ENCODE results near the gene ZNF189.

ZNF189 gene

DNA sequence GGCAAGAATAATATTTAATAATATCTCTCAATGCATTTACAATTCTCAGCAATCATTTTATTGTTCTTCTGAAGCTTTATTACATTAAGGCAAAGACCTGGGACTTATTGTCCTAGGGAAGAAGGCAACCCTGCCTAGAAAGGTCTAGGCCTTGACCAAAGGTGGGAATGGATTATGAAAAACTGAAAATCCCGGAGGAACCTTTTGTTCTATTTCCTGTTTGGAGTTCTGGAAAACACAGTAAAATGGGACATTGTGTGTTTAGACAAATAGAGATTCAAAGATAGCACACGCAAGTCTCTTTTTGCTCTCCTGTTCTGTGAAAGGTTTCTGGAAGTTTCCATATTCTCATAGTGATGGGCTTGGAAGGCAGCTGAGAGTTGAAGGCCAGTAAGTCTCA lies 45.0 kb upstream of the ZNF189 start:
- DNase-seq (ENCODE audit: low read depth in 1 of 2, low spot score in 1 of 2): no peak
- H3K27ac ChIP-seq (replicated peaks): no peak overlapping the region
- no peaks in the 10 kb centered on the region for H3K27me3 ChIP-seq (ENCODE audit: insufficient read depth, poor library complexity, severe bottlenecking)
- no peak for TF ChIP-seq GABPA (IDR thresholded peaks at IDR 0.05; ENCODE audit: low read depth)
- TF ChIP-seq, protein P1, sequence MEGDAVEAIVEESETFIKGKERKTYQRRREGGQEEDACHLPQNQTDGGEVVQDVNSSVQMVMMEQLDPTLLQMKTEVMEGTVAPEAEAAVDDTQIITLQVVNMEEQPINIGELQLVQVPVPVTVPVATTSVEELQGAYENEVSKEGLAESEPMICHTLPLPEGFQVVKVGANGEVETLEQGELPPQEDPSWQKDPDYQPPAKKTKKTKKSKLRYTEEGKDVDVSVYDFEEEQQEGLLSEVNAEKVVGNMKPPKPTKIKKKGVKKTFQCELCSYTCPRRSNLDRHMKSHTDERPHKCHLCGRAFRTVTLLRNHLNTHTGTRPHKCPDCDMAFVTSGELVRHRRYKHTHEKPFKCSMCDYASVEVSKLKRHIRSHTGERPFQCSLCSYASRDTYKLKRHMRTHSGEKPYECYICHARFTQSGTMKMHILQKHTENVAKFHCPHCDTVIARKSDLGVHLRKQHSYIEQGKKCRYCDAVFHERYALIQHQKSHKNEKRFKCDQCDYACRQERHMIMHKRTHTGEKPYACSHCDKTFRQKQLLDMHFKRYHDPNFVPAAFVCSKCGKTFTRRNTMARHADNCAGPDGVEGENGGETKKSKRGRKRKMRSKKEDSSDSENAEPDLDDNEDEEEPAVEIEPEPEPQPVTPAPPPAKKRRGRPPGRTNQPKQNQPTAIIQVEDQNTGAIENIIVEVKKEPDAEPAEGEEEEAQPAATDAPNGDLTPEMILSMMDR (IDR thresholded peaks at IDR 0.05; ENCODE audit: insufficient read depth, low read length): no peak
- no peak overlapping the region for H3K4me3 ChIP-seq (replicated peaks; ENCODE audit: insufficient read depth, low read length)

DNA sequence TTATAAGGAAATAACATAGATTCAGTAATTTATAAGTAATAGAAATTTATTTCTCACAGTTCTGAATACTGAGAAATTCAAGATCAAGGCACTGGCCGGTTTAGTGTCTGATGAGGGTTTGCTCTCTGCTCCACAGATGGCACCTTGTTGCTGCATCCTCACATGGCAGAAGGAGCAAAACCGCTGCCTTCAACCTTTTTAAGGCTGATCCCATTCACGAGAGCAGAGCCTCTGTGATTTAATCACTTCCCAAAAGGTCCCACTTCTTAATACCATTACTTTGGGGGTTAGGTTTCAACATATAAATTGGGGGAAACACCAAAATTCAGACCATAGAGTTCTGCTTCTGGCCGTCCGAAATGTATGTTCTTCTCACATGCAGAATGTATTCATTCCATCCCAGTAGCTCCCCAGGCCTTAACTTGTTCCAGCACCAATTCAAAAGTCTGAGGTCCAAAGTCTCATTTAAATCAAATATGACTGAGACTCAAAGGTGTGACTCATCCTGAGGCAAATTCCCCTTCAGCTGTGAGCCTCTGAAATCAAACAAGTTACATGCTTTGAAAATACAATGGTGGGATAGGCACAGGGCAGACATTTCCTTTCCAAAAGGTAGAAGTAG lies 44.4 kb upstream of the ZNF189 start:
- TF ChIP-seq, protein P1 (IDR thresholded peaks at IDR 0.05; ENCODE audit: insufficient read depth, low read length): no peak
- TF ChIP-seq GABPA (IDR thresholded peaks at IDR 0.05; ENCODE audit: low read depth): no peak
- H3K27me3 ChIP-seq (ENCODE audit: insufficient read depth, poor library complexity, severe bottlenecking): no peaks in the 10 kb centered on the region
- H3K4me3 ChIP-seq (replicated peaks; ENCODE audit: insufficient read depth, low read length): no peak overlapping the region
- no peak overlapping the region for H3K27ac ChIP-seq (replicated peaks)
- DNase-seq (ENCODE audit: low read depth in 1 of 2, low spot score in 1 of 2): no peak

DNA sequence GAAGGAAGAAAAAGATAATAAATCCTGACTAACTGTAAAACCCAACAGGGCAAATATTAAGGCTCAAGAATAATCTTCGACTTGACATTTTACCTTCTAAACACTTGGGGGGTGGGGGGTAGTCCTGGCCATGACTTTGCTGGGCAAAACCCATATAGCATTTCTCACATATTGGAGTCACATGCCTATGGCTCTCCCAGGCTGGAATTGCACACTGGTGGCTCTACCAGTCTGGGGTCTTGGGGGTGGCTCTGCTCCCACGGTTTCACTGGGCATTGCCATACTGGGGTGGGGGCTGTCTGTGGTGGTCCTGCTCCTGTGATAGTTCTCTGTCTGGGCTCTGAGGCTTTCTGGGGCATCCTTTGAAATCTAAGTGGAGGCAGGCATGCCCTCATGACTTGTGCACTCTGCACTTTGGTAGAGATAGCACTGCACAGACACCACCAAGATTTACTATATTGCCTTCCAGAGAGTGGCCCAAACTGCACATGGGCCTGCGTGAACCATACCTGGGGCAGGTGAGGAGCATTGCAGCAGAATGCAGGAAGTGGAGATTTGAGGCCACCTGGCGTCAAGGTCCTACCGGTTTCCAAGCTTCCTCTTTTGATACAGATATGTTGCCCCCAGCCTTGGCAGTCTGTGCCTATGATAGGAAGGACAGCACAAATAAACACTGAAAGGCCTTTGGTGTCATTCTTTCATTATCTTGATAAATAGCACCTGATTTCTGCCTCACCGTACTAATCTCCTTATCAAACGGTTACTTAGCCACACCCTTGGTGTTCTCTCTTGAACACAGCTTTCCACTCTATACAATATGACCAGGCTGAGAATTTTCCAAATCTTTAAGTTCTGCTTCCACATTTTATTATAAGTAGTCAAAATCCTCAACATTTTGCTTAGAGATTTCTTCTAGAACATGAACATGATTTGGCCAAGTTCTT lies 43.6 kb upstream of the ZNF189 start:
- Histone ChIP-seq H3K4me3 (replicated peaks; ENCODE audit: insufficient read depth, low read length) (no peak overlapping the region), H3K27ac (replicated peaks) (no peak overlapping the region), H3K27me3 (ENCODE audit: insufficient read depth, poor library complexity, severe bottlenecking) (no peaks in the 10 kb centered on the region)
- TF ChIP-seq SPI1 (IDR thresholded peaks at IDR 0.05; ENCODE audit: borderline replicate concordance, low read depth) (no peak), REST (IDR thresholded peaks at IDR 0.05; ENCODE audit: insufficient replicate concordance, low read depth) (no peak), GABPA (IDR thresholded peaks at IDR 0.05; ENCODE audit: low read depth) (no peak), POLR2AphosphoS5 (IDR thresholded peaks at IDR 0.05; ENCODE audit: low read depth) (no peak)
- TF ChIP-seq, protein P1 (IDR thresholded peaks at IDR 0.05; ENCODE audit: insufficient read depth, low read length): no peak
- no peak for DNase-seq (ENCODE audit: low read depth in 1 of 2, low spot score in 1 of 2)

DNA sequence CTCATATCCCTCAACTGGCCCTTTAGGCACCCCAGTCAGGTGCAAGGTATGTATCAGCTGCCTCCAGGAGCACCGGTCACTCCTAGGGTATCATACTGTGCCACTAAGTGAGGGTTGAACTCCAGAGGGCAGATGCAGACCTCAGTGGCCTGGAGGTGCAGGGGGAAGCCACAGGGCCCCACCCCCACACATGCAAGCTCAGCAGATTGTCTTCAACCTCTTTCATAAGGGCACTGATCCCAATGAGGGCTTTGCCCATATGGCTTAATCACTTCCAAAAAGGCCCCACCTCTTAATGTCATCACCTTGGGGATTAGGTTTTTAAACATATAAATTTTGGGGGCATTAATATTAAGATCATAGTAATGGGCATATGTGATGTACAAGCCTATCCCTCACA lies 42.0 kb upstream of the ZNF189 start:
- H3K27ac ChIP-seq (replicated peaks): no peak overlapping the region
- TF ChIP-seq, protein P1 (IDR thresholded peaks at IDR 0.05; ENCODE audit: insufficient read depth, low read length): no peak
- no peak for TF ChIP-seq GABPA (IDR thresholded peaks at IDR 0.05; ENCODE audit: low read depth)
- no peak for TF ChIP-seq POLR2AphosphoS5 (IDR thresholded peaks at IDR 0.05; ENCODE audit: low read depth)
- no peak for TF ChIP-seq REST (IDR thresholded peaks at IDR 0.05; ENCODE audit: insufficient replicate concordance, low read depth)
- no peak for TF ChIP-seq SPI1 (IDR thresholded peaks at IDR 0.05; ENCODE audit: borderline replicate concordance, low read depth)
- H3K27me3 ChIP-seq (ENCODE audit: insufficient read depth, poor library complexity, severe bottlenecking): no peaks in the 10 kb centered on the region
- H3K4me3 ChIP-seq (replicated peaks; ENCODE audit: insufficient read depth, low read length): no peak overlapping the region
- DNase-seq (ENCODE audit: low read depth in 1 of 2, low spot score in 1 of 2): no peak
